Measurements from ENCODE around the gene ZNF385D. TPM values are rescaled to one million over a fixed set of nuclear protein-coding genes. Genes with fewer than 3 reads are reported as not detected.

ZNF385D gene
- total RNA-seq, 1 donor from 2014 or later = 1.2 TPM

GRCh38 chr3:21672303-21672702, 78.7 kb downstream of the ZNF385D start:
- no peak overlapping the region for H3K4me3 Mint-ChIP-seq (ENCODE audit: unreplicated experiment)
- H3K36me3 Mint-ChIP-seq (ENCODE audit: low read depth) = no peaks in the 10 kb centered on the region
- peaks cover 14% of the 10 kb centered on the region for H3K4me1 Mint-ChIP-seq (ENCODE audit: low read depth)
- H3K27me3 Mint-ChIP-seq (ENCODE audit: low read depth) = no peaks in the 10 kb centered on the region
- TF ChIP-seq CTCF (IDR thresholded peaks at IDR 0.05) = no peak
- H3K9me3 Mint-ChIP-seq (ENCODE audit: low read depth) = no peaks in the 10 kb centered on the region
- H3K27ac Mint-ChIP-seq (ENCODE audit: unreplicated experiment) = no peak overlapping the region
- DNase-seq (ENCODE audit: low spot score) = no peak

- no peaks in the 10 kb centered on the region for H3K36me3 Mint-ChIP-seq (ENCODE audit: low read depth)
- no peak overlapping the region for H3K27ac Mint-ChIP-seq (ENCODE audit: unreplicated experiment)
- no peak for DNase-seq (ENCODE audit: low spot score)
- TF ChIP-seq CTCF (IDR thresholded peaks at IDR 0.05) = no peak
- no peak overlapping the region for H3K4me3 Mint-ChIP-seq (ENCODE audit: unreplicated experiment)
- H3K9me3 Mint-ChIP-seq (ENCODE audit: low read depth) = no peaks in the 10 kb centered on the region
- no peaks in the 10 kb centered on the region for H3K27me3 Mint-ChIP-seq (ENCODE audit: low read depth)
- no peaks in the 10 kb centered on the region for H3K4me1 Mint-ChIP-seq (ENCODE audit: low read depth)
Measured at GRCh38 chr3:21670386-21670785, 80.6 kb downstream of the ZNF385D start.

- H3K4me1 Mint-ChIP-seq (ENCODE audit: low read depth) = peaks cover 3% of the 10 kb centered on the region
- H3K27ac Mint-ChIP-seq (ENCODE audit: unreplicated experiment) = no peak overlapping the region
- no peaks in the 10 kb centered on the region for H3K27me3 Mint-ChIP-seq (ENCODE audit: low read depth)
- H3K4me3 Mint-ChIP-seq (ENCODE audit: unreplicated experiment) = no peak overlapping the region
- no peak for TF ChIP-seq CTCF (IDR thresholded peaks at IDR 0.05)
- H3K36me3 Mint-ChIP-seq (ENCODE audit: low read depth) = no peaks in the 10 kb centered on the region
- no peaks in the 10 kb centered on the region for H3K9me3 Mint-ChIP-seq (ENCODE audit: low read depth)
- DNase-seq (ENCODE audit: low spot score) = no peak
Measured at GRCh38 chr3:21668012-21668411, 83.0 kb downstream of the ZNF385D start.

- Mint-ChIP-seq H3K9me3 (ENCODE audit: low read depth) (no peaks in the 10 kb centered on the region), H3K27ac (ENCODE audit: unreplicated experiment) (no peak overlapping the region), H3K4me3 (ENCODE audit: unreplicated experiment) (no peak overlapping the region), H3K27me3 (ENCODE audit: low read depth) (no peaks in the 10 kb centered on the region), H3K36me3 (ENCODE audit: low read depth) (no peaks in the 10 kb centered on the region), H3K4me1 (ENCODE audit: low read depth) (peaks cover 3% of the 10 kb centered on the region)
- TF ChIP-seq CTCF (IDR thresholded peaks at IDR 0.05) = no peak
- DNase-seq (ENCODE audit: low spot score) = no peak
Measured at GRCh38 chr3:21665444-21666100, 85.4 kb downstream of the ZNF385D start.

GRCh38 chr3:21664996-21665395, 86.0 kb downstream of the ZNF385D start:
- H3K36me3 Mint-ChIP-seq (ENCODE audit: low read depth) = no peaks in the 10 kb centered on the region
- H3K27me3 Mint-ChIP-seq (ENCODE audit: low read depth) = no peaks in the 10 kb centered on the region
- no peak for TF ChIP-seq CTCF (IDR thresholded peaks at IDR 0.05)
- H3K4me3 Mint-ChIP-seq (ENCODE audit: unreplicated experiment) = no peak overlapping the region
- DNase-seq (ENCODE audit: low spot score) = no peak
- no peaks in the 10 kb centered on the region for H3K9me3 Mint-ChIP-seq (ENCODE audit: low read depth)
- H3K4me1 Mint-ChIP-seq (ENCODE audit: low read depth) = peaks cover 3% of the 10 kb centered on the region
- H3K27ac Mint-ChIP-seq (ENCODE audit: unreplicated experiment) = no peak overlapping the region

Measured in chondrocyte (in vitro differentiated cells).